ENCODE results near the gene RUNX1. TPM values are rescaled to one million over a fixed set of nuclear protein-coding genes. Genes with fewer than 3 reads are reported as not detected.

RUNX1 gene
- total RNA-seq, 2 donors from 2014 or later: 97.0 to 110 TPM

GRCh38 chr21:34897828-34898227 lies 151.3 kb downstream of the RUNX1 start:
- no peak overlapping the region for H3K4me3 Mint-ChIP-seq
- no peaks in the 10 kb centered on the region for H3K27me3 Mint-ChIP-seq
- H3K36me3 Mint-ChIP-seq (ENCODE audit: low read depth): peaks cover 3% of the 10 kb centered on the region
- H3K9me3 ChIP-seq (ENCODE audit: control insufficient read depth, low read length, poor library complexity, severe bottlenecking): no peaks in the 10 kb centered on the region
- peak overlapping the region; percentile 43 for H3K27ac Mint-ChIP-seq
- ATAC-seq (no peak), DNase-seq (no peak)
- peaks cover 30% of the 10 kb centered on the region for H3K4me1 Mint-ChIP-seq

- no peak overlapping the region for H3K4me3 Mint-ChIP-seq
- DNase-seq (no peak), ATAC-seq (no peak)
- no peaks in the 10 kb centered on the region for H3K9me3 ChIP-seq (ENCODE audit: control insufficient read depth, low read length, poor library complexity, severe bottlenecking)
- peaks cover 3% of the 10 kb centered on the region for H3K36me3 Mint-ChIP-seq (ENCODE audit: low read depth)
- no peaks in the 10 kb centered on the region for H3K27me3 Mint-ChIP-seq
- peak overlapping the region; percentile 43 for H3K27ac Mint-ChIP-seq
- peaks cover 36% of the 10 kb centered on the region for H3K4me1 Mint-ChIP-seq
Observed at GRCh38 chr21:34894401-34894800, 154.7 kb downstream of the RUNX1 start.

GRCh38 chr21:34892209-34892608 lies 156.9 kb downstream of the RUNX1 start:
- peaks cover 5% of the 10 kb centered on the region for H3K36me3 Mint-ChIP-seq (ENCODE audit: low read depth)
- H3K4me3 Mint-ChIP-seq: no peak overlapping the region
- no peaks in the 10 kb centered on the region for H3K27me3 Mint-ChIP-seq
- DNase-seq (no peak), ATAC-seq (no peak)
- H3K4me1 Mint-ChIP-seq: peaks cover 48% of the 10 kb centered on the region
- peak overlapping the region; percentile 75 for H3K27ac Mint-ChIP-seq
- no peaks in the 10 kb centered on the region for H3K9me3 ChIP-seq (ENCODE audit: control insufficient read depth, low read length, poor library complexity, severe bottlenecking)

- Mint-ChIP-seq H3K27me3 (no peaks in the 10 kb centered on the region), H3K4me3 (peak overlapping the region; percentile 9), H3K4me1 (peaks cover 45% of the 10 kb centered on the region), H3K36me3 (ENCODE audit: low read depth) (peaks cover 3% of the 10 kb centered on the region), H3K27ac (peak overlapping the region; percentile 75)
- DNase-seq (no peak), ATAC-seq (no peak)
- no peaks in the 10 kb centered on the region for H3K9me3 ChIP-seq (ENCODE audit: control insufficient read depth, low read length, poor library complexity, severe bottlenecking)
Observed at GRCh38 chr21:34891613-34891943, 157.5 kb downstream of the RUNX1 start.

GRCh38 chr21:34890724-34891612 lies 158.1 kb downstream of the RUNX1 start:
- H3K27me3 Mint-ChIP-seq: no peaks in the 10 kb centered on the region
- H3K4me3 Mint-ChIP-seq: peak overlapping the region; percentile 76
- DNase-seq (no peak), ATAC-seq (no peak)
- peaks cover 3% of the 10 kb centered on the region for H3K36me3 Mint-ChIP-seq (ENCODE audit: low read depth)
- peak overlapping the region; percentile 75 for H3K27ac Mint-ChIP-seq
- H3K4me1 Mint-ChIP-seq: peaks cover 42% of the 10 kb centered on the region
- H3K9me3 ChIP-seq (ENCODE audit: control insufficient read depth, low read length, poor library complexity, severe bottlenecking): no peaks in the 10 kb centered on the region

GRCh38 chr21:34890470-34890723 lies 158.7 kb downstream of the RUNX1 start:
- H3K4me1 Mint-ChIP-seq: peaks cover 39% of the 10 kb centered on the region
- no peak for DNase-seq
- no peaks in the 10 kb centered on the region for H3K27me3 Mint-ChIP-seq
- H3K27ac Mint-ChIP-seq: no peak overlapping the region
- peaks cover 3% of the 10 kb centered on the region for H3K36me3 Mint-ChIP-seq (ENCODE audit: low read depth)
- no peaks in the 10 kb centered on the region for H3K9me3 ChIP-seq (ENCODE audit: control insufficient read depth, low read length, poor library complexity, severe bottlenecking)
- no peak for ATAC-seq
- peak overlapping the region; percentile 76 for H3K4me3 Mint-ChIP-seq

GRCh38 chr21:34889676-34890469 lies 159.2 kb downstream of the RUNX1 start:
- DNase-seq (peak; percentile 68 to 74 (median 70)), ATAC-seq (peak; percentile 61)
- peaks cover 3% of the 10 kb centered on the region for H3K36me3 Mint-ChIP-seq (ENCODE audit: low read depth)
- H3K27ac Mint-ChIP-seq: no peak overlapping the region
- H3K4me3 Mint-ChIP-seq: peak overlapping the region; percentile 91
- peaks cover 36% of the 10 kb centered on the region for H3K4me1 Mint-ChIP-seq
- H3K9me3 ChIP-seq (ENCODE audit: control insufficient read depth, low read length, poor library complexity, severe bottlenecking): no peaks in the 10 kb centered on the region
- H3K27me3 Mint-ChIP-seq: no peaks in the 10 kb centered on the region

- Mint-ChIP-seq H3K27ac (no peak overlapping the region), H3K36me3 (ENCODE audit: low read depth) (peaks cover 3% of the 10 kb centered on the region), H3K4me1 (peaks cover 33% of the 10 kb centered on the region), H3K4me3 (peak overlapping the region; percentile 91), H3K27me3 (no peaks in the 10 kb centered on the region)
- peak in 1 of 3 donors; percentile 60 for DNase-seq
- ATAC-seq: peak; percentile 3
- no peaks in the 10 kb centered on the region for H3K9me3 ChIP-seq (ENCODE audit: control insufficient read depth, low read length, poor library complexity, severe bottlenecking)
Observed at GRCh38 chr21:34889320-34889675, 159.8 kb downstream of the RUNX1 start.

GRCh38 chr21:34888569-34889319 lies 160.4 kb downstream of the RUNX1 start:
- no peaks in the 10 kb centered on the region for H3K9me3 ChIP-seq (ENCODE audit: control insufficient read depth, low read length, poor library complexity, severe bottlenecking)
- Mint-ChIP-seq H3K27ac (peak overlapping the region; percentile 100), H3K4me1 (peaks cover 32% of the 10 kb centered on the region), H3K4me3 (peak overlapping the region; percentile 99), H3K36me3 (ENCODE audit: low read depth) (peaks cover 3% of the 10 kb centered on the region), H3K27me3 (no peaks in the 10 kb centered on the region)
- peak; percentile 49 to 68 (median 67) for DNase-seq
- peak; percentile 44 for ATAC-seq

- no peaks in the 10 kb centered on the region for H3K9me3 ChIP-seq (ENCODE audit: control insufficient read depth, low read length, poor library complexity, severe bottlenecking)
- ATAC-seq (peak; percentile 75), DNase-seq (peak; percentile 67 to 83 (median 72))
- peaks cover 3% of the 10 kb centered on the region for H3K36me3 Mint-ChIP-seq (ENCODE audit: low read depth)
- peak overlapping the region; percentile 100 for H3K27ac Mint-ChIP-seq
- no peaks in the 10 kb centered on the region for H3K27me3 Mint-ChIP-seq
- peaks cover 37% of the 10 kb centered on the region for H3K4me1 Mint-ChIP-seq
- peak overlapping the region; percentile 99 for H3K4me3 Mint-ChIP-seq
Observed at GRCh38 chr21:34887725-34888568, 161.2 kb downstream of the RUNX1 start.

- DNase-seq: no peak
Observed at GRCh38 chr21:34887105-34887442, 162.0 kb downstream of the RUNX1 start.

GRCh38 chr21:34886240-34887104 lies 162.6 kb downstream of the RUNX1 start:
- peaks cover 43% of the 10 kb centered on the region for H3K4me1 Mint-ChIP-seq
- H3K27me3 Mint-ChIP-seq: no peaks in the 10 kb centered on the region
- DNase-seq (no peak), ATAC-seq (no peak)
- peak overlapping the region; percentile 100 for H3K27ac Mint-ChIP-seq
- peak overlapping the region; percentile 99 for H3K4me3 Mint-ChIP-seq
- peaks cover 3% of the 10 kb centered on the region for H3K36me3 Mint-ChIP-seq (ENCODE audit: low read depth)
- H3K9me3 ChIP-seq (ENCODE audit: control insufficient read depth, low read length, poor library complexity, severe bottlenecking): no peaks in the 10 kb centered on the region

More at GRCh38 chr21:34887105-34887442, 162.0 kb downstream of the RUNX1 start:
- H3K9me3 ChIP-seq (ENCODE audit: control insufficient read depth, low read length, poor library complexity, severe bottlenecking): no peaks in the 10 kb centered on the region
- no peak for ATAC-seq
- Mint-ChIP-seq H3K4me3 (peak overlapping the region; percentile 99), H3K27ac (peak overlapping the region; percentile 100), H3K36me3 (ENCODE audit: low read depth) (peaks cover 3% of the 10 kb centered on the region), H3K4me1 (peaks cover 45% of the 10 kb centered on the region), H3K27me3 (no peaks in the 10 kb centered on the region)
